K562 (cell line): Measurements from ENCODE around the gene UPK2. TPM values are rescaled to one million over a fixed set of nuclear protein-coding genes. Genes with fewer than 3 reads are reported as not detected.

ENCODE experiments used
- BRD4 ChIP-seq: fragments of 200-600 bp; sonication (generic); IDR thresholded peaks from 2 replicates; pipeline ENCODE4 v1.6.1; 2017; ENCODE audit warnings: inconsistent platforms
- CTBP1 ChIP-seq: fragments of 450-650 bp; IDR thresholded peaks from 2 replicates; pipeline ENCODE4 v1.6.1; 2016; ENCODE audit warnings: borderline replicate concordance
- FOXJ3 ChIP-seq: sonication (generic); formaldehyde crosslinking; IDR thresholded peaks from 2 replicates; pipeline ENCODE4 v1.4.0; 2020; ENCODE audit warnings: mild to moderate bottlenecking, missing genetic modification reagents
- FUS ChIP-seq: fragments of 200-400 bp; formaldehyde crosslinking; optimal IDR thresholded peaks from 2 replicates; pipeline ENCODE3; 2017; ENCODE audit warnings: low read depth, low read length
- JUN ChIP-seq, 2 experiments: sonication (generic) in 1 of 2; formaldehyde crosslinking in 1 of 2; IDR thresholded peaks; 2 replicates each; pipeline versions ENCODE4 v1.6.1 to v1.8.0; 2012 to 2022; ENCODE audit warnings: borderline replicate concordance in 2 of 2, mild to moderate bottlenecking in 2 of 2, improper control_type of control experiment in 1 of 2, low read depth in 1 of 2, low read length in 1 of 2, missing genetic modification reagents in 1 of 2
- JUND ChIP-seq, 2 experiments: IDR thresholded peaks; 2 replicates in 1 of 2; 3 replicates in 1 of 2; pipeline ENCODE4 v1.6.1; 2011; ENCODE audit warnings: borderline replicate concordance in 2 of 2, low read depth in 2 of 2, low read length in 2 of 2, improper control_type of control experiment in 1 of 2, missing biosample characterization in 1 of 2, missing genetic modification characterization in 1 of 2, missing genetic modification reagents in 1 of 2
- KHSRP ChIP-seq: fragments of 450-650 bp; IDR thresholded peaks from 2 replicates; pipeline ENCODE4 v1.6.1; 2017
- MEF2A ChIP-seq: IDR thresholded peaks from 2 replicates; pipeline ENCODE4 v1.6.1; 2011; ENCODE audit warnings: low read depth, mild to moderate bottlenecking, low read length, moderate library complexity; ENCODE audit not compliant: control insufficient read depth
- MXI1 ChIP-seq: IDR thresholded peaks from 2 replicates; pipeline ENCODE4 v1.6.1; 2011; ENCODE audit warnings: low read depth, mild to moderate bottlenecking, improper control_type of control experiment, low read length
- PHB ChIP-seq: fragments of 250-450 bp; sonication (Bioruptor Pico); IDR thresholded peaks from 2 replicates; pipeline ENCODE4 v1.5.0; 2021
- SMARCE1 ChIP-seq: fragments of 450-650 bp; IDR thresholded peaks from 2 replicates; pipeline ENCODE4 v1.7.1; 2016; ENCODE audit warnings: mild to moderate bottlenecking
- TBL1XR1 ChIP-seq, 2 experiments: IDR thresholded peaks; 2 replicates each; pipeline ENCODE4 v1.6.1; 2012; ENCODE audit warnings: improper control_type of control experiment in 2 of 2, low read length in 2 of 2, mild to moderate bottlenecking in 1 of 2
- WHSC1 ChIP-seq: IDR thresholded peaks from one replicate; pipeline ENCODE4 v1.6.1; 2012; ENCODE audit warnings: low read length, control low read depth, inconsistent platforms
- ZNF239 ChIP-seq: fragments of 250-450 bp; sonication (Bioruptor Pico); IDR thresholded peaks from 2 replicates; pipeline ENCODE4 v1.4.0; 2020; ENCODE audit warnings: mild to moderate bottlenecking
- ZNF445 ChIP-seq: fragments of 250-450 bp; sonication (Bioruptor Pico); IDR thresholded peaks from 2 replicates; pipeline ENCODE4 v1.4.0; 2020; ENCODE audit warnings: low read depth, mild to moderate bottlenecking, moderate library complexity
- ZNF785 ChIP-seq: fragments of 250-450 bp; sonication (Bioruptor Pico); IDR thresholded peaks from 2 replicates; pipeline ENCODE4 v1.4.0; 2020; ENCODE audit warnings: mild to moderate bottlenecking
- polyA plus RNA-seq, 8 experiments: library from polyadenylated mRNA; depleted of rRNA in 4 of 8; stranded (reverse) in 5 of 8; unstranded in 3 of 8; fragments of >200 nt; fragmentation: Nextera tagmentation in 2 of 8; fragmentation: Illumina TruSeq in 1 of 8; extraction: Ambion mirVana in 2 of 8; extraction: Trizol in 1 of 8; gene quantifications; 2 replicates each; pipeline versions ENCODE4 v1.2.1 to v1.2.3, GENCODE V29; 2011 to 2014; ENCODE audit warnings: inconsistent platforms in 1 of 8, missing spikeins in 1 of 8
- total RNA-seq, 7 experiments: library from RNA; depleted of rRNA in 6 of 7; stranded (reverse); fragments of >200 nt in 6 of 7; fragmentation: Illumina TruSeq in 2 of 7; extraction: Trizol in 2 of 7; gene quantifications; 2 replicates each; pipeline versions ENCODE4 v1.2.1 to v1.2.3, GENCODE V29; 2011 to 2021; ENCODE audit warnings: low replicate concordance in 1 of 7
- TF ChIP-seq, protein P1 (sequence below): fragments of 450-650 bp; IDR thresholded peaks from 2 replicates; pipeline ENCODE4 v1.6.1; 2016; ENCODE audit warnings: antibody characterized with exemption
- TF ChIP-seq, protein P2 (sequence below), 2 experiments: IDR thresholded peaks; 2 replicates each; pipeline ENCODE4 v1.6.1; 2011; ENCODE audit warnings: borderline replicate concordance in 1 of 2, control low read depth in 1 of 2, low read depth in 1 of 2, low read length in 1 of 2, mild to moderate bottlenecking in 1 of 2, mixed read lengths in 1 of 2, moderate library complexity in 1 of 2; ENCODE audit not compliant: insufficient read depth in 1 of 2, insufficient read length in 1 of 2, poor library complexity in 1 of 2, severe bottlenecking in 1 of 2; ENCODE audit errors: extremely low read depth in 1 of 2
- TF ChIP-seq, protein P3 (sequence below): fragments of 250-450 bp; sonication (Bioruptor Pico); IDR thresholded peaks from 2 replicates; pipeline ENCODE4 v1.8.0; 2021; ENCODE audit warnings: moderate library complexity, mild to moderate bottlenecking, inconsistent platforms
- TF ChIP-seq, protein P4 (sequence below): fragments of 250-450 bp; sonication (Bioruptor Pico); IDR thresholded peaks from 2 replicates; pipeline ENCODE4 v1.5.0; 2020; ENCODE audit warnings: mild to moderate bottlenecking

Gene UPK2
- total and polyA plus RNA-seq, 9 of the 15 experiments (the other 6 are each of a cell fraction or from before 2014, with no cell fraction given): not detected

DNA sequence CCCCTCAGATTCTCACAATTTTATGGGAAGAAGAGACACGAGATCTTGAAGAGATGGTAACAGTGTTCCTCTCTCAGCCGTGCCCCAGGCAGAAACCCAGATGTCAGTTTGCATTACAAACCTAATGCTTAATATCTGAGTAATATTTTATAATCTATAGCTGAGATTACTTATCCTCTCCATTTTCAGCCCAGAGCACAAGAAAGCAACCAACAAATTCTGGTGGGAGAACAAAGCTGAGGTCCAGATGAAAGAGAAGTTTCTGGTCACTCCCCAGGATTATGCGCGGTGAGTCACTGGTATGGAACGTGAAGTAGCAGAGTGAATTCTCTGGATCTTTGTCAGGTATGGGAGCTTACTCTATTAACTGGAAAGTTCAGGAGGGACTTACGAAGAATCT lies 42.7 kb downstream of the UPK2 start (continued):
- TF ChIP-seq, protein P1, sequence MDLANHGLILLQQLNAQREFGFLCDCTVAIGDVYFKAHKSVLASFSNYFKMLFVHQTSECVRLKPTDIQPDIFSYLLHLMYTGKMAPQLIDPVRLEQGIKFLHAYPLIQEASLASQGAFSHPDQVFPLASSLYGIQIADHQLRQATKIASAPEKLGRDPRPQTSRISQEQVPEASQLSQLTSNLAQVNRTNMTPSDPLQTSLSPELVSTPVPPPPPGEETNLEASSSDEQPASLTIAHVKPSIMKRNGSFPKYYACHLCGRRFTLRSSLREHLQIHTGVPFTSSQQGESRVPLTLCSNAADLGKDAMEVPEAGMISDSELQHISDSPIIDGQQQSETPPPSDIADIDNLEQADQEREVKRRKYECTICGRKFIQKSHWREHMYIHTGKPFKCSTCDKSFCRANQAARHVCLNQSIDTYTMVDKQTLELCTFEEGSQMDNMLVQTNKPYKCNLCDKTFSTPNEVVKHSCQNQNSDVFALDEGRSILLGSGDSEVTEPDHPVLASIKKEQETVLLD: no peak
- TF ChIP-seq KHSRP (no peak), ZNF785 (CRISPR knock-in tag) (no peak), CTBP1 (no peak), JUND (IDR thresholded peaks at IDR 0.05; ENCODE audit: borderline replicate concordance, low read depth, low read length) (peak; percentile 91), JUND (tag; IDR thresholded peaks at IDR 0.05; ENCODE audit: borderline replicate concordance, low read depth, low read length) (peak; percentile 91; the same call in 2 of the 3 replicates), TBL1XR1 (IDR thresholded peaks at IDR 0.05; ENCODE audit: low read length in 2 of 2) (no peak), JUN (IDR thresholded peaks at IDR 0.05; ENCODE audit: borderline replicate concordance, low read depth, low read length) (0 out of 2 replicates have a peak, but pooled peaks have one; percentile 30), JUN (CRISPR knock-in tag; IDR thresholded peaks at IDR 0.05; ENCODE audit: borderline replicate concordance) (no peak), ZNF445 (no peak), FUS (no peak), FOXJ3 (no peak), PHB (CRISPR knock-in tag) (no peak), BRD4 (no peak), SMARCE1 (peak; percentile 62; the same call in 1 of the 2 replicates), MEF2A (no peak), WHSC1 (no peak), ZNF239 (CRISPR knock-in tag) (no peak), MXI1 (0 out of 2 replicates have a peak, but pooled peaks have one; percentile 11)
- TF ChIP-seq, protein P2, sequence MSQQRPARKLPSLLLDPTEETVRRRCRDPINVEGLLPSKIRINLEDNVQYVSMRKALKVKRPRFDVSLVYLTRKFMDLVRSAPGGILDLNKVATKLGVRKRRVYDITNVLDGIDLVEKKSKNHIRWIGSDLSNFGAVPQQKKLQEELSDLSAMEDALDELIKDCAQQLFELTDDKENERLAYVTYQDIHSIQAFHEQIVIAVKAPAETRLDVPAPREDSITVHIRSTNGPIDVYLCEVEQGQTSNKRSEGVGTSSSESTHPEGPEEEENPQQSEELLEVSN (IDR thresholded peaks at IDR 0.05; ENCODE audit: borderline replicate concordance in 1 of 2, extremely low read depth in 1 of 2, insufficient read depth in 1 of 2, insufficient read length in 1 of 2, low read depth in 1 of 2, low read length in 1 of 2, poor library complexity in 1 of 2, severe bottlenecking in 1 of 2): no peak
- TF ChIP-seq, protein P3, sequence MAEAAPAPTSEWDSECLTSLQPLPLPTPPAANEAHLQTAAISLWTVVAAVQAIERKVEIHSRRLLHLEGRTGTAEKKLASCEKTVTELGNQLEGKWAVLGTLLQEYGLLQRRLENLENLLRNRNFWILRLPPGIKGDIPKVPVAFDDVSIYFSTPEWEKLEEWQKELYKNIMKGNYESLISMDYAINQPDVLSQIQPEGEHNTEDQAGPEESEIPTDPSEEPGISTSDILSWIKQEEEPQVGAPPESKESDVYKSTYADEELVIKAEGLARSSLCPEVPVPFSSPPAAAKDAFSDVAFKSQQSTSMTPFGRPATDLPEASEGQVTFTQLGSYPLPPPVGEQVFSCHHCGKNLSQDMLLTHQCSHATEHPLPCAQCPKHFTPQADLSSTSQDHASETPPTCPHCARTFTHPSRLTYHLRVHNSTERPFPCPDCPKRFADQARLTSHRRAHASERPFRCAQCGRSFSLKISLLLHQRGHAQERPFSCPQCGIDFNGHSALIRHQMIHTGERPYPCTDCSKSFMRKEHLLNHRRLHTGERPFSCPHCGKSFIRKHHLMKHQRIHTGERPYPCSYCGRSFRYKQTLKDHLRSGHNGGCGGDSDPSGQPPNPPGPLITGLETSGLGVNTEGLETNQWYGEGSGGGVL (CRISPR knock-in tag): no peak
- TF ChIP-seq, protein P4, sequence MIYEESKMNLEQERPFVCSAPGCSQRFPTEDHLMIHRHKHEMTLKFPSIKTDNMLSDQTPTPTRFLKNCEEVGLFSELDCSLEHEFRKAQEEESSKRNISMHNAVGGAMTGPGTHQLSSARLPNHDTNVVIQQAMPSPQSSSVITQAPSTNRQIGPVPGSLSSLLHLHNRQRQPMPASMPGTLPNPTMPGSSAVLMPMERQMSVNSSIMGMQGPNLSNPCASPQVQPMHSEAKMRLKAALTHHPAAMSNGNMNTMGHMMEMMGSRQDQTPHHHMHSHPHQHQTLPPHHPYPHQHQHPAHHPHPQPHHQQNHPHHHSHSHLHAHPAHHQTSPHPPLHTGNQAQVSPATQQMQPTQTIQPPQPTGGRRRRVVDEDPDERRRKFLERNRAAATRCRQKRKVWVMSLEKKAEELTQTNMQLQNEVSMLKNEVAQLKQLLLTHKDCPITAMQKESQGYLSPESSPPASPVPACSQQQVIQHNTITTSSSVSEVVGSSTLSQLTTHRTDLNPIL (CRISPR knock-in tag): no peak
